ENCODE results near the gene COL12A1. TPM values are rescaled to one million over a fixed set of nuclear protein-coding genes. Genes with fewer than 3 reads are reported as not detected.

Gene COL12A1
- total and polyA plus RNA-seq, 2 donors (not counting 1 experiment from before 2014, with no cell fraction given) = 1,023 to 1,075 TPM

DNA sequence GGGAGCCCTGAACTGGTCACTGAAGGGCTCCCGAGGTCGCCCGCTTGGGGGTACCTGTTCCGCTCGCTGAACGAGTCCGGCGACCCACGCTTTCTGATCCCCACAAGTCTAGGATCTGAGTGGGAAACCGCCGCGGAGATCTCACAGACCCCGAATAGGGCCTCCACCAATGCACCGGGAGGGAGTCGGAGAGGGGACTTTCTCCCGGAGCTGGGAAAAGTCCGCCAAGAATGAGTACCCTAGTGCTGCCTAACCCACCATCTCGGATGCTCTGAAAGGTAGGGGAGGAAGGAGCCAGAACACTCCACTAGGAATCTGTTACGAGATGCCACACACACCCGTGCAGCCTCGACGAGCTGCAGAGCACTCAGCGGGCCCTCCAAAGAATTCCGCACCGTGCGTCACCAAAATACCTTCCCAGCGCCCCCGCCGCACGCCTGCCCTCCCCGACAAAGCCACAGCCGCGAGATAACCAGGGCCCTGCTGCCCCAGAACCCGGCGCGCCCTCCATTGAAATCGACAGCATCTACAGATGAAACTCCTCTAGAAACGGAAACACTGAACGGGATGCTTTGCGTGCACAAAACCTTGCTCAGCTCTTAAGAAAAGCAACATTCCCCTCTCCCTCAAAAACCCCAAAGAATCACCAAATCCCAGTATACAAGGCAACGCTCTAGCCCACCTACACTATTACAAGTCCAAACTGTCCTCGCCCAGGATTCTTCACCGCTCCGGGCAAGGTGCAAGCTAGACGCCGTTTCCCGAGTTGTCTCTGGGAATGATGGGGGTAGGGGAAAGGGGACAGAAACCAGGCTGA, 686 bp downstream of the COL12A1 start:
- H4K20me1 ChIP-seq (ENCODE audit: control insufficient read depth, extremely low read depth, insufficient read depth, low read length) = no peaks in the 10 kb centered on the region
- peak overlapping the region; percentile 90 for H3K9ac ChIP-seq (ENCODE audit: insufficient read depth, low read length)
- DNase-seq (ENCODE audit: low read depth in 2 of 2) = peak; percentile 78 to 91
- no peaks in the 10 kb centered on the region for H3K9me3 ChIP-seq (ENCODE audit: control insufficient read depth, insufficient read depth, low read depth, low read length)
- peaks cover 54% of the 10 kb centered on the region for H3K79me2 ChIP-seq (ENCODE audit: control insufficient read depth, insufficient read depth, low read length)
- peaks cover 12% of the 10 kb centered on the region for H3K4me1 ChIP-seq (ENCODE audit: control insufficient read depth, extremely low read depth, insufficient read depth, low read length)
- H2AFZ ChIP-seq (ENCODE audit: low read length) = no peak overlapping the region
- H3K27me3 ChIP-seq (ENCODE audit: control insufficient read depth, insufficient read depth, low read length) = no peaks in the 10 kb centered on the region
- peak overlapping the region; percentile 69 to 100 (median 90) for H3K4me3 ChIP-seq (replicated peaks in 1 of 4; ENCODE audit: control extremely low read depth in 1 of 4, insufficient read depth in 1 of 4, low read depth in 3 of 4, low read length in 4 of 4)
- H3K4me2 ChIP-seq (ENCODE audit: extremely low read depth, insufficient read depth, low read length) = peak overlapping the region; percentile 60
- H3K36me3 ChIP-seq (ENCODE audit: control insufficient read depth, insufficient read depth, low read length) = peaks cover 9% of the 10 kb centered on the region
- TF ChIP-seq, protein P1, sequence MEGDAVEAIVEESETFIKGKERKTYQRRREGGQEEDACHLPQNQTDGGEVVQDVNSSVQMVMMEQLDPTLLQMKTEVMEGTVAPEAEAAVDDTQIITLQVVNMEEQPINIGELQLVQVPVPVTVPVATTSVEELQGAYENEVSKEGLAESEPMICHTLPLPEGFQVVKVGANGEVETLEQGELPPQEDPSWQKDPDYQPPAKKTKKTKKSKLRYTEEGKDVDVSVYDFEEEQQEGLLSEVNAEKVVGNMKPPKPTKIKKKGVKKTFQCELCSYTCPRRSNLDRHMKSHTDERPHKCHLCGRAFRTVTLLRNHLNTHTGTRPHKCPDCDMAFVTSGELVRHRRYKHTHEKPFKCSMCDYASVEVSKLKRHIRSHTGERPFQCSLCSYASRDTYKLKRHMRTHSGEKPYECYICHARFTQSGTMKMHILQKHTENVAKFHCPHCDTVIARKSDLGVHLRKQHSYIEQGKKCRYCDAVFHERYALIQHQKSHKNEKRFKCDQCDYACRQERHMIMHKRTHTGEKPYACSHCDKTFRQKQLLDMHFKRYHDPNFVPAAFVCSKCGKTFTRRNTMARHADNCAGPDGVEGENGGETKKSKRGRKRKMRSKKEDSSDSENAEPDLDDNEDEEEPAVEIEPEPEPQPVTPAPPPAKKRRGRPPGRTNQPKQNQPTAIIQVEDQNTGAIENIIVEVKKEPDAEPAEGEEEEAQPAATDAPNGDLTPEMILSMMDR (conservative IDR thresholded peaks at IDR 0.05 in 1 of 2, IDR thresholded peaks at IDR 0.05 in 1 of 2; ENCODE audit: low read depth in 1 of 2, low read length in 2 of 2) = no peak
- TF ChIP-seq EZH2 (IDR thresholded peaks at IDR 0.05; ENCODE audit: low read length, missing control alignments) = no peak
- H3K27ac ChIP-seq (ENCODE audit: insufficient read depth, low read length) = peak overlapping the region; percentile 99

DNA sequence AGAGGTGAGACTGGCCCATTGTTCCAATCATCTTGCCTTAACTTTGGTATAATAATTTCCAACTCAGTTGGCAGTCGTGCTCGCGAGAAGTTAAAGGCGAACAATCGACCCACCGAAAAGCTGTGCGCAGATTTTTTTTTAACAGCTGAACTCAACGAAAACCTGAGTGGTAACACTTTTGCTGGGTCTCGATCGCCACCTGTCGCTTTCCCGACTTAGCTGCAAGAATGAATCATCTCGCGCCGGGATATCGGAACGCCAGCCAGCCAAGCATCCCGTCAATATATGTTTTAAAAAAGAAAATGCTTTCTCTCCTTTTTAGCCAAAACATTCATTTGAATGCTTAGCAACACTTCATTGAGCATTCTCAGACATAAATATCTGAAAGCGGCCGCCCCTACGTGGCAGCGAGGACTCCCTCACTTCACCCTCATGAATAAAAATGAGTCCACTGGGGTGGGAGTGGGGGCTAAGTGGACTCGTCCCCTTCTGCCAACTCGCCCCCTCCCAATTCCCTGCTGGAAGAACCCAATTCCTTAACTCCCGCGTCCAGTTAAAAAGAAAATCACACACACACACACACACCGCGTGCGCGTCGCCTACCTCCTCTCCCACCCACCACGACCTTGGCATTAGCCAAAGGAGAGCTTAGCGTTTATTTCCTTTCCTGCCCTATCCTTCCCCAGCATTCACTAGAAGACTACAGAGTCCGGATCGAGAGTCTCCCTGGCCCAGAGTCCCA, 1.5 kb downstream of the COL12A1 start:
- no peak for TF ChIP-seq EZH2 (IDR thresholded peaks at IDR 0.05; ENCODE audit: low read length, missing control alignments)
- TF ChIP-seq, protein P1 (conservative IDR thresholded peaks at IDR 0.05 in 1 of 2, IDR thresholded peaks at IDR 0.05 in 1 of 2; ENCODE audit: low read depth in 1 of 2, low read length in 2 of 2) = peak; percentile 82 to 84

DNA sequence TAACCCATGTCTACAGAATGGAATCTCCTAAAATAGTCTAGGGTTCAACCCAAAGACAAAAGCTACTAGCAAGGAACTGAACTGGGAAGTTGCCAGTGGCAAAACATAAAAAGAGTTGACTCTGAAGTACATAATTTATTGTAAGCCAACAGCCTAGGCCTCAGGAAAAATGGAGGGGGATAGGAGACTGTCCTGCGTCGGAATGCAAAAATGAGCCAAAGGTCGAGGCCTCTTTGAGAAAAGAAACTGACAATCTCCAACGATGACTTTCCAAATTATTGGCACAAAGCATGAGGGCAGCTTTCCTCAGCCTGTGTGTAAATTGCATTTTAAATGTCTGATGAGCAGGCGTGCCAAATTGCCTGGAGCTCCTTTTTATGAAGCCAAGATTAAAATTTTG, 2.1 kb downstream of the COL12A1 start:
- Histone ChIP-seq H3K9ac (ENCODE audit: insufficient read depth, low read length) (peak overlapping the region; percentile 46), H3K27ac (ENCODE audit: insufficient read depth, low read length) (peak overlapping the region; percentile 99), H4K20me1 (ENCODE audit: control insufficient read depth, extremely low read depth, insufficient read depth, low read length) (no peaks in the 10 kb centered on the region), H3K36me3 (ENCODE audit: control insufficient read depth, insufficient read depth, low read length) (peaks cover 9% of the 10 kb centered on the region), H3K9me3 (ENCODE audit: control insufficient read depth, insufficient read depth, low read depth, low read length) (no peaks in the 10 kb centered on the region), H3K27me3 (ENCODE audit: control insufficient read depth, insufficient read depth, low read length) (no peaks in the 10 kb centered on the region), H3K4me1 (ENCODE audit: control insufficient read depth, extremely low read depth, insufficient read depth, low read length) (peaks cover 13% of the 10 kb centered on the region), H3K4me2 (ENCODE audit: extremely low read depth, insufficient read depth, low read length) (peak overlapping the region; percentile 86), H3K79me2 (ENCODE audit: control insufficient read depth, insufficient read depth, low read length) (peaks cover 69% of the 10 kb centered on the region), H2AFZ (ENCODE audit: low read length) (no peak overlapping the region), H3K4me3 (replicated peaks in 1 of 4; ENCODE audit: control extremely low read depth in 1 of 4, insufficient read depth in 1 of 4, low read depth in 3 of 4, low read length in 4 of 4) (peak overlapping the region; percentile 69 to 100 (median 90))
- no peak for TF ChIP-seq EZH2 (IDR thresholded peaks at IDR 0.05; ENCODE audit: low read length, missing control alignments)
- TF ChIP-seq, protein P1 (conservative IDR thresholded peaks at IDR 0.05 in 1 of 2, IDR thresholded peaks at IDR 0.05 in 1 of 2; ENCODE audit: low read depth in 1 of 2, low read length in 2 of 2) = no peak
- peak; percentile 56 to 63 for DNase-seq (ENCODE audit: low read depth in 2 of 2)

More for the DNA sequence above, 1.5 kb downstream of the COL12A1 start:
- H3K9ac ChIP-seq (ENCODE audit: insufficient read depth, low read length) = peak overlapping the region; percentile 90
- no peaks in the 10 kb centered on the region for H3K9me3 ChIP-seq (ENCODE audit: control insufficient read depth, insufficient read depth, low read depth, low read length)
- peak overlapping the region; percentile 99 for H3K27ac ChIP-seq (ENCODE audit: insufficient read depth, low read length)
- H3K79me2 ChIP-seq (ENCODE audit: control insufficient read depth, insufficient read depth, low read length) = peaks cover 62% of the 10 kb centered on the region
- no peak overlapping the region for H2AFZ ChIP-seq (ENCODE audit: low read length)
- peak overlapping the region; percentile 69 to 100 (median 90) for H3K4me3 ChIP-seq (replicated peaks in 1 of 4; ENCODE audit: control extremely low read depth in 1 of 4, insufficient read depth in 1 of 4, low read depth in 3 of 4, low read length in 4 of 4)
- peaks cover 12% of the 10 kb centered on the region for H3K4me1 ChIP-seq (ENCODE audit: control insufficient read depth, extremely low read depth, insufficient read depth, low read length)
- H3K27me3 ChIP-seq (ENCODE audit: control insufficient read depth, insufficient read depth, low read length) = no peaks in the 10 kb centered on the region
- no peaks in the 10 kb centered on the region for H4K20me1 ChIP-seq (ENCODE audit: control insufficient read depth, extremely low read depth, insufficient read depth, low read length)
- peak overlapping the region; percentile 86 for H3K4me2 ChIP-seq (ENCODE audit: extremely low read depth, insufficient read depth, low read length)
- peaks cover 9% of the 10 kb centered on the region for H3K36me3 ChIP-seq (ENCODE audit: control insufficient read depth, insufficient read depth, low read length)
- peak; percentile 92 to 97 for DNase-seq (ENCODE audit: low read depth in 2 of 2)
